ENCODE data around the gene ICAM2. TPM values are rescaled to one million over a fixed set of nuclear protein-coding genes. Genes with fewer than 3 reads are reported as not detected.

Gene ICAM2
- total RNA-seq, 1 donor from 2014 or later, result not detected

- Histone ChIP-seq H3K9ac (ENCODE audit: low read length) (no peak overlapping the region), H3K27ac (ENCODE audit: low read depth, low read length) (no peak overlapping the region), H3K4me1 (ENCODE audit: insufficient read depth, low read length) (no peaks in the 10 kb centered on the region), H3K9me3 (ENCODE audit: insufficient read depth, low read depth, low read length) (no peaks in the 10 kb centered on the region), H3K27me3 (ENCODE audit: insufficient read depth, low read length) (no peaks in the 10 kb centered on the region), H3K4me2 (ENCODE audit: low read length) (no peak overlapping the region), H2AFZ (ENCODE audit: low read depth, low read length) (no peak overlapping the region), H3K4me3 (ENCODE audit: insufficient read depth, low read depth, low read length) (no peak overlapping the region), H3K36me3 (ENCODE audit: insufficient read depth, low read length) (no peaks in the 10 kb centered on the region), H3K79me2 (ENCODE audit: insufficient read depth, low read length) (no peaks in the 10 kb centered on the region), H4K20me1 (ENCODE audit: insufficient read depth, low read length) (no peaks in the 10 kb centered on the region)
- no peak for DNase-seq (ENCODE audit: low read depth)
- Mint-ChIP-seq H3K27ac (ENCODE audit: unreplicated experiment) (no peak overlapping the region), H3K36me3 (ENCODE audit: low read depth, unreplicated experiment) (peaks cover 12% of the 10 kb centered on the region), H3K4me1 (ENCODE audit: low read depth, unreplicated experiment) (peaks cover 4% of the 10 kb centered on the region), H3K9me3 (ENCODE audit: unreplicated experiment) (no peaks in the 10 kb centered on the region), H3K27me3 (ENCODE audit: low read depth, unreplicated experiment) (peaks cover 3% of the 10 kb centered on the region), H3K4me3 (ENCODE audit: unreplicated experiment) (no peak overlapping the region)
- FAIRE-seq, result no peak
- no peak for TF ChIP-seq EZH2 (IDR thresholded peaks at IDR 0.05; ENCODE audit: insufficient read depth, low read length)
- TF ChIP-seq CTCF (IDR thresholded peaks at IDR 0.05; ENCODE audit: insufficient read depth, low read depth, low read length), result no peak
Measured at GRCh38 chr17:64036198-64036922, 15.9 kb upstream of the ICAM2 start.

GRCh38 chr17:64032081-64032480, 11.6 kb upstream of the ICAM2 start:
- peaks cover 4% of the 10 kb centered on the region for H3K4me1 Mint-ChIP-seq (ENCODE audit: low read depth, unreplicated experiment)
- H3K9me3 ChIP-seq (ENCODE audit: insufficient read depth, low read depth, low read length), result no peaks in the 10 kb centered on the region
- H3K27me3 ChIP-seq (ENCODE audit: insufficient read depth, low read length), result no peaks in the 10 kb centered on the region
- FAIRE-seq (no peak), DNase-seq (ENCODE audit: low read depth) (no peak)
- no peaks in the 10 kb centered on the region for H3K79me2 ChIP-seq (ENCODE audit: insufficient read depth, low read length)
- no peaks in the 10 kb centered on the region for H4K20me1 ChIP-seq (ENCODE audit: insufficient read depth, low read length)
- no peaks in the 10 kb centered on the region for H3K36me3 ChIP-seq (ENCODE audit: insufficient read depth, low read length)
- no peak overlapping the region for H3K27ac Mint-ChIP-seq (ENCODE audit: unreplicated experiment)
- no peak overlapping the region for H3K4me2 ChIP-seq (ENCODE audit: low read length)
- H3K36me3 Mint-ChIP-seq (ENCODE audit: low read depth, unreplicated experiment), result no peaks in the 10 kb centered on the region
- H3K4me1 ChIP-seq (ENCODE audit: insufficient read depth, low read length), result no peaks in the 10 kb centered on the region
- H3K9ac ChIP-seq (ENCODE audit: low read length), result no peak overlapping the region
- H3K27ac ChIP-seq (ENCODE audit: low read depth, low read length), result no peak overlapping the region
- no peaks in the 10 kb centered on the region for H3K9me3 Mint-ChIP-seq (ENCODE audit: unreplicated experiment)
- H3K4me3 ChIP-seq (ENCODE audit: insufficient read depth, low read depth, low read length), result no peak overlapping the region
- peaks cover 5% of the 10 kb centered on the region for H3K27me3 Mint-ChIP-seq (ENCODE audit: low read depth, unreplicated experiment)
- H3K4me3 Mint-ChIP-seq (ENCODE audit: unreplicated experiment), result no peak overlapping the region
- no peak overlapping the region for H2AFZ ChIP-seq (ENCODE audit: low read depth, low read length)
- no peak for TF ChIP-seq CTCF (IDR thresholded peaks at IDR 0.05; ENCODE audit: insufficient read depth, low read depth, low read length)
- no peak for TF ChIP-seq EZH2 (IDR thresholded peaks at IDR 0.05; ENCODE audit: insufficient read depth, low read length)

GRCh38 chr17:64028874-64029464, 8.5 kb upstream of the ICAM2 start:
- no peaks in the 10 kb centered on the region for H3K27me3 ChIP-seq (ENCODE audit: insufficient read depth, low read length)
- no peak overlapping the region for H2AFZ ChIP-seq (ENCODE audit: low read depth, low read length)
- TF ChIP-seq CTCF (IDR thresholded peaks at IDR 0.05; ENCODE audit: insufficient read depth, low read depth, low read length) (peak; percentile 69), EZH2 (IDR thresholded peaks at IDR 0.05; ENCODE audit: insufficient read depth, low read length) (no peak)
- no peaks in the 10 kb centered on the region for H3K79me2 ChIP-seq (ENCODE audit: insufficient read depth, low read length)
- Mint-ChIP-seq H3K9me3 (ENCODE audit: unreplicated experiment) (no peaks in the 10 kb centered on the region), H3K27me3 (ENCODE audit: low read depth, unreplicated experiment) (peaks cover 6% of the 10 kb centered on the region), H3K36me3 (ENCODE audit: low read depth, unreplicated experiment) (no peaks in the 10 kb centered on the region), H3K4me1 (ENCODE audit: low read depth, unreplicated experiment) (peaks cover 4% of the 10 kb centered on the region), H3K27ac (ENCODE audit: unreplicated experiment) (no peak overlapping the region), H3K4me3 (ENCODE audit: unreplicated experiment) (no peak overlapping the region)
- no peak overlapping the region for H3K4me2 ChIP-seq (ENCODE audit: low read length)
- no peaks in the 10 kb centered on the region for H3K36me3 ChIP-seq (ENCODE audit: insufficient read depth, low read length)
- H3K9me3 ChIP-seq (ENCODE audit: insufficient read depth, low read depth, low read length), result no peaks in the 10 kb centered on the region
- FAIRE-seq (no peak), DNase-seq (ENCODE audit: low read depth) (peak; percentile 32)
- no peaks in the 10 kb centered on the region for H4K20me1 ChIP-seq (ENCODE audit: insufficient read depth, low read length)
- H3K27ac ChIP-seq (ENCODE audit: low read depth, low read length), result no peak overlapping the region
- H3K9ac ChIP-seq (ENCODE audit: low read length), result no peak overlapping the region
- H3K4me1 ChIP-seq (ENCODE audit: insufficient read depth, low read length), result no peaks in the 10 kb centered on the region
- no peak overlapping the region for H3K4me3 ChIP-seq (ENCODE audit: insufficient read depth, low read depth, low read length)
